Measurements from ENCODE around the gene NRCAM. TPM values are rescaled to one million over a fixed set of nuclear protein-coding genes. Genes with fewer than 3 reads are reported as not detected.

The NRCAM gene
- total and polyA plus RNA-seq, 4 donors: 0.17 to 3.2 (median 0.64) TPM

- TF ChIP-seq ATF3 (IDR thresholded peaks at IDR 0.05): no peak
- TF ChIP-seq GABPA (IDR thresholded peaks at IDR 0.05 in 1 of 2, conservative IDR thresholded peaks at IDR 0.05 in 1 of 2): no peak
- no peak for TF ChIP-seq RXRA (IDR thresholded peaks at IDR 0.05)
- TF ChIP-seq SP1 (IDR thresholded peaks at IDR 0.05): no peak
- TF ChIP-seq MAX (IDR thresholded peaks at IDR 0.05): no peak
- no peak for TF ChIP-seq RAD21 (IDR thresholded peaks at IDR 0.05)
These were observed 202.0 kb downstream of the NRCAM start (continued) for GRCh38 chr7:108254259-108254658.

- no peak overlapping the region for H3K4me3 ChIP-seq (ENCODE audit: low read depth in 1 of 3, low read length in 3 of 3)
- no peak for TF ChIP-seq ATF3 (IDR thresholded peaks at IDR 0.05)
- TF ChIP-seq YY1 (IDR thresholded peaks at IDR 0.05): no peak
- no peak for TF ChIP-seq TAF1 (conservative IDR thresholded peaks at IDR 0.05)
- no peak for TF ChIP-seq JUND (IDR thresholded peaks at IDR 0.05)
- TF ChIP-seq RXRA (IDR thresholded peaks at IDR 0.05): no peak
- TF ChIP-seq FOXA1 (IDR thresholded peaks at IDR 0.05): no peak
- TF ChIP-seq CTCF (IDR thresholded peaks at IDR 0.05; ENCODE audit: low read depth, low read length, missing input control): no peak
- TF ChIP-seq GABPA (IDR thresholded peaks at IDR 0.05 in 1 of 2, conservative IDR thresholded peaks at IDR 0.05 in 1 of 2): no peak
- no peak for TF ChIP-seq REST (IDR thresholded peaks at IDR 0.05)
- no peaks in the 10 kb centered on the region for H3K4me1 ChIP-seq (ENCODE audit: control insufficient read depth in 4 of 4, insufficient read depth in 4 of 4, low read length in 3 of 4)
- no peak overlapping the region for H3K27ac ChIP-seq (ENCODE audit: low read depth in 1 of 2, low read length in 2 of 2)
- no peak overlapping the region for H3K9ac ChIP-seq (ENCODE audit: low read depth in 1 of 2, low read length in 2 of 2)
- 82% methylated on average over 6 of the region's 6 CpGs for WGBS
- no peaks in the 10 kb centered on the region for H3K27me3 ChIP-seq (ENCODE audit: control insufficient read depth in 4 of 4, insufficient read depth in 4 of 4, low read length in 3 of 4)
- H3K36me3 ChIP-seq (ENCODE audit: control insufficient read depth in 4 of 4, insufficient read depth in 3 of 4, low read depth in 1 of 4, low read length in 3 of 4): no peaks in the 10 kb centered on the region
- DNase-seq (ENCODE audit: low spot score): no peak
- H3K9me3 ChIP-seq (ENCODE audit: control insufficient read depth in 4 of 4, low read length in 3 of 4): no peaks in the 10 kb centered on the region
These were observed 202.8 kb downstream of the NRCAM start for GRCh38 chr7:108253275-108254044.

GRCh38 chr7:108252177-108252576, 204.1 kb downstream of the NRCAM start:
- Histone ChIP-seq H3K9me3 (ENCODE audit: control insufficient read depth in 4 of 4, low read length in 3 of 4) (no peaks in the 10 kb centered on the region), H3K27ac (ENCODE audit: low read depth in 1 of 2, low read length in 2 of 2) (no peak overlapping the region), H3K4me1 (ENCODE audit: control insufficient read depth in 4 of 4, insufficient read depth in 4 of 4, low read length in 3 of 4) (no peaks in the 10 kb centered on the region), H3K4me3 (ENCODE audit: low read depth in 1 of 3, low read length in 3 of 3) (no peak overlapping the region), H3K9ac (ENCODE audit: low read depth in 1 of 2, low read length in 2 of 2) (no peak overlapping the region), H3K36me3 (ENCODE audit: control insufficient read depth in 4 of 4, insufficient read depth in 3 of 4, low read depth in 1 of 4, low read length in 3 of 4) (no peaks in the 10 kb centered on the region), H3K27me3 (ENCODE audit: control insufficient read depth in 4 of 4, insufficient read depth in 4 of 4, low read length in 3 of 4) (no peaks in the 10 kb centered on the region)
- DNase-seq (ENCODE audit: low spot score): no peak
- WGBS: 87% methylated on average over 3 of the region's 3 CpGs
- TF ChIP-seq RAD21 (IDR thresholded peaks at IDR 0.05) (no peak), MAX (IDR thresholded peaks at IDR 0.05) (no peak), HNF4A (conservative IDR thresholded peaks at IDR 0.05) (no peak), CTCF (IDR thresholded peaks at IDR 0.05; ENCODE audit: low read depth, low read length, missing input control) (no peak), EGR1 (IDR thresholded peaks at IDR 0.05; ENCODE audit: low read depth in 2 of 2) (no peak), RXRA (IDR thresholded peaks at IDR 0.05) (no peak), FOXA1 (IDR thresholded peaks at IDR 0.05) (no peak), JUND (IDR thresholded peaks at IDR 0.05) (no peak), YY1 (IDR thresholded peaks at IDR 0.05) (no peak)

All from liver (tissue), 9 donors.